ENCODE results near the gene AADACL4. TPM values are rescaled to one million over a fixed set of nuclear protein-coding genes. Genes with fewer than 3 reads are reported as not detected.

AADACL4 gene
- total and polyA plus RNA-seq, 11 donors, result not detected

GRCh38 chr1:12604114-12604874 lies 39.6 kb upstream of the AADACL4 start:
- WGBS, 4 donors, result 30 to 38% (median 36%) methylated on average over 16 of the region's 16 CpGs
- no peak for TF ChIP-seq CTCF (IDR thresholded peaks at IDR 0.05)
- TF ChIP-seq POLR2A (IDR thresholded peaks at IDR 0.05), result no peak
- no peak overlapping the region for H3K4me3 ChIP-seq
- H3K4me1 ChIP-seq, result peaks cover 24 to 72% (median 60%) of the 10 kb centered on the region in 12 donors
- H3K36me3 ChIP-seq, result peaks cover 0 to 20% (median 6%) of the 10 kb centered on the region in 9 donors
- H3K9me3 ChIP-seq, result peaks cover 0 to 11% (median 0%) of the 10 kb centered on the region in 12 donors
- peak; percentile 81 to 91 (median 88) for ATAC-seq
- no peaks in the 10 kb centered on the region for H3K27me3 ChIP-seq
- peak in 4 of 5 donors; percentile 60 to 76 (median 69) for DNase-seq
- intact Hi-C loops (cut with DNase I), result loop anchor here in 1 of 10 donors (5.0 kb wide), 1 partner anchor 127 kb away; no protein-coding TSS in a partner anchor
- peak overlapping the region; percentile 22 to 93 (median 78) for H3K27ac ChIP-seq

- intact Hi-C loops (cut with DNase I), result loop anchor here in 1 of 10 donors (5.0 kb wide), 1 partner anchor 128 kb away; no protein-coding TSS in a partner anchor
- peaks cover 21 to 65% (median 53%) of the 10 kb centered on the region in 12 donors for H3K4me1 ChIP-seq
- H3K27ac ChIP-seq, result peak overlapping the region in 10 of 12 donors; percentile 29 to 93 (median 78)
- DNase-seq (no peak), ATAC-seq (no peak)
- H3K36me3 ChIP-seq, result peaks cover 0 to 20% (median 6%) of the 10 kb centered on the region in 9 donors
- H3K9me3 ChIP-seq, result peaks cover 0 to 11% (median 0%) of the 10 kb centered on the region in 12 donors
- no peak for TF ChIP-seq CTCF (IDR thresholded peaks at IDR 0.05)
- TF ChIP-seq POLR2A (IDR thresholded peaks at IDR 0.05), result no peak
- H3K27me3 ChIP-seq, result no peaks in the 10 kb centered on the region
- WGBS, 4 donors, result 66 to 81% (median 77%) methylated on average over 9 of the region's 9 CpGs
- no peak overlapping the region for H3K4me3 ChIP-seq
These were observed 38.9 kb upstream of the AADACL4 start for GRCh38 chr1:12604986-12605385.

- Histone ChIP-seq H3K4me1 (peaks cover 13 to 46% (median 31%) of the 10 kb centered on the region in 12 donors), H3K36me3 (peaks cover 0 to 42% (median 19%) of the 10 kb centered on the region in 9 donors), H3K27me3 (no peaks in the 10 kb centered on the region), H3K27ac (no peak overlapping the region), H3K4me3 (no peak overlapping the region), H3K9me3 (peaks cover 0 to 11% (median 0%) of the 10 kb centered on the region in 12 donors)
- ATAC-seq, result no peak
- TF ChIP-seq POLR2A (IDR thresholded peaks at IDR 0.05) (no peak), CTCF (IDR thresholded peaks at IDR 0.05) (no peak)
- intact Hi-C loops (cut with DNase I), result no loop called here
- DNase-seq, result no peak
- 53 to 84% (median 66%) methylated on average over 3 of the region's 3 CpGs for WGBS, 4 donors
These were observed 36.6 kb upstream of the AADACL4 start for GRCh38 chr1:12607263-12607662.

- WGBS, 4 donors, result 81 to 87% (median 86%) methylated on average over 5 of the region's 5 CpGs
- no peak for ATAC-seq
- intact Hi-C loops (cut with DNase I), result no loop called here
- H3K27me3 ChIP-seq, result no peaks in the 10 kb centered on the region
- H3K9me3 ChIP-seq, result peaks cover 0 to 11% (median 0%) of the 10 kb centered on the region in 12 donors
- H3K4me1 ChIP-seq, result peaks cover 5 to 36% (median 21%) of the 10 kb centered on the region in 12 donors
- no peak overlapping the region for H3K27ac ChIP-seq
- peaks cover 0 to 50% (median 20%) of the 10 kb centered on the region in 9 donors for H3K36me3 ChIP-seq
- TF ChIP-seq CTCF (IDR thresholded peaks at IDR 0.05) (no peak), POLR2A (IDR thresholded peaks at IDR 0.05) (no peak)
- DNase-seq, result no peak
- no peak overlapping the region for H3K4me3 ChIP-seq
These were observed 35.5 kb upstream of the AADACL4 start for GRCh38 chr1:12608311-12608957.

Data from heart left ventricle (tissue), 16 donors.